ENCODE data around the gene PRMT1.

GRCh38 chr19:49651820-49652550 is 25.1 kb upstream of the PRMT1 start:
- TF ChIP-seq, protein P1, sequence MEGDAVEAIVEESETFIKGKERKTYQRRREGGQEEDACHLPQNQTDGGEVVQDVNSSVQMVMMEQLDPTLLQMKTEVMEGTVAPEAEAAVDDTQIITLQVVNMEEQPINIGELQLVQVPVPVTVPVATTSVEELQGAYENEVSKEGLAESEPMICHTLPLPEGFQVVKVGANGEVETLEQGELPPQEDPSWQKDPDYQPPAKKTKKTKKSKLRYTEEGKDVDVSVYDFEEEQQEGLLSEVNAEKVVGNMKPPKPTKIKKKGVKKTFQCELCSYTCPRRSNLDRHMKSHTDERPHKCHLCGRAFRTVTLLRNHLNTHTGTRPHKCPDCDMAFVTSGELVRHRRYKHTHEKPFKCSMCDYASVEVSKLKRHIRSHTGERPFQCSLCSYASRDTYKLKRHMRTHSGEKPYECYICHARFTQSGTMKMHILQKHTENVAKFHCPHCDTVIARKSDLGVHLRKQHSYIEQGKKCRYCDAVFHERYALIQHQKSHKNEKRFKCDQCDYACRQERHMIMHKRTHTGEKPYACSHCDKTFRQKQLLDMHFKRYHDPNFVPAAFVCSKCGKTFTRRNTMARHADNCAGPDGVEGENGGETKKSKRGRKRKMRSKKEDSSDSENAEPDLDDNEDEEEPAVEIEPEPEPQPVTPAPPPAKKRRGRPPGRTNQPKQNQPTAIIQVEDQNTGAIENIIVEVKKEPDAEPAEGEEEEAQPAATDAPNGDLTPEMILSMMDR (IDR thresholded peaks at IDR 0.05), result no peak
- TF ChIP-seq EZH2 (IDR thresholded peaks at IDR 0.05; ENCODE audit: borderline replicate concordance, insufficient read depth, low read depth, low read length, poor library complexity, severe bottlenecking), result no peak

Data from B cell (primary cell).